ENCODE data around the gene GMDS. TPM values are rescaled to one million over a fixed set of nuclear protein-coding genes. Genes with fewer than 3 reads are reported as not detected.

The GMDS gene
- total and polyA plus RNA-seq, 2 donors (not counting 3 experiments of a cell fraction or from before 2014, with no cell fraction given), result 9.8 to 23.5 TPM

DNA sequence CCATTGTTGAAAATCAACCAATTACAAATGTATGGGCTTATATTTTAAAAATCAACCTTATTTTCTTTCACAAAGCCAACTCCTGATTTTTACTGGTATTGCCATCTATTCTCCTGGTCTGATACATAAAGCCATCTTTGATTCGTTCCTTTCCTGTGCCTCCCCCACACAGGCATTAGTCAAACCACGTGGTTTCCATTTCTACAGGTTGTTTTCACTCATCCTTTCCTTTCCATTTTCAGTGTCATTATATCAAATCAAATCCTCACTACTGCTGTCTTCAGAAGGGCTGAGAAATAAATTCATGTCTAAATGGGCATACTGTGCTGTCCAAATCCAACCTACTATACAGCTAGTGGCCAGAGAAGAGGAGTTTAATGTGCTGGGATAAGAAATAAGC is 354.4 kb downstream of the GMDS start:
- TF ChIP-seq POLR2AphosphoS5 (IDR thresholded peaks at IDR 0.05; ENCODE audit: insufficient read depth, low read depth, low read length), result no peak
- TF ChIP-seq MYC (IDR thresholded peaks at IDR 0.05; ENCODE audit: low read depth, low read length), result no peak
- TF ChIP-seq, protein P1, sequence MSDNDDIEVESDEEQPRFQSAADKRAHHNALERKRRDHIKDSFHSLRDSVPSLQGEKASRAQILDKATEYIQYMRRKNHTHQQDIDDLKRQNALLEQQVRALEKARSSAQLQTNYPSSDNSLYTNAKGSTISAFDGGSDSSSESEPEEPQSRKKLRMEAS (IDR thresholded peaks at IDR 0.05; ENCODE audit: insufficient read depth, insufficient read length), result no peak
- no peak for TF ChIP-seq EZH2 (IDR thresholded peaks at IDR 0.05; ENCODE audit: borderline replicate concordance, low read depth, low read length, severe bottlenecking)
- TF ChIP-seq FOS (IDR thresholded peaks at IDR 0.05; ENCODE audit: borderline replicate concordance, insufficient read depth, low read length), result no peak
- TF ChIP-seq JUN (IDR thresholded peaks at IDR 0.05; ENCODE audit: borderline replicate concordance, insufficient read depth, insufficient read length, low read depth), result no peak
- TF ChIP-seq, protein P2, sequence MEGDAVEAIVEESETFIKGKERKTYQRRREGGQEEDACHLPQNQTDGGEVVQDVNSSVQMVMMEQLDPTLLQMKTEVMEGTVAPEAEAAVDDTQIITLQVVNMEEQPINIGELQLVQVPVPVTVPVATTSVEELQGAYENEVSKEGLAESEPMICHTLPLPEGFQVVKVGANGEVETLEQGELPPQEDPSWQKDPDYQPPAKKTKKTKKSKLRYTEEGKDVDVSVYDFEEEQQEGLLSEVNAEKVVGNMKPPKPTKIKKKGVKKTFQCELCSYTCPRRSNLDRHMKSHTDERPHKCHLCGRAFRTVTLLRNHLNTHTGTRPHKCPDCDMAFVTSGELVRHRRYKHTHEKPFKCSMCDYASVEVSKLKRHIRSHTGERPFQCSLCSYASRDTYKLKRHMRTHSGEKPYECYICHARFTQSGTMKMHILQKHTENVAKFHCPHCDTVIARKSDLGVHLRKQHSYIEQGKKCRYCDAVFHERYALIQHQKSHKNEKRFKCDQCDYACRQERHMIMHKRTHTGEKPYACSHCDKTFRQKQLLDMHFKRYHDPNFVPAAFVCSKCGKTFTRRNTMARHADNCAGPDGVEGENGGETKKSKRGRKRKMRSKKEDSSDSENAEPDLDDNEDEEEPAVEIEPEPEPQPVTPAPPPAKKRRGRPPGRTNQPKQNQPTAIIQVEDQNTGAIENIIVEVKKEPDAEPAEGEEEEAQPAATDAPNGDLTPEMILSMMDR (IDR thresholded peaks at IDR 0.05; ENCODE audit: extremely low read depth in 1 of 2, insufficient read depth in 1 of 2, low read depth in 1 of 2, low read length in 2 of 2), result no peak
- no peak for TF ChIP-seq GATA2 (IDR thresholded peaks at IDR 0.05; ENCODE audit: insufficient read depth, insufficient read length, low read depth, low read length)
- no peak for TF ChIP-seq POLR2A (IDR thresholded peaks at IDR 0.05; ENCODE audit: low read depth, low read length)
- Histone ChIP-seq H3K9ac (replicated peaks; ENCODE audit: extremely low read depth, insufficient read depth, low read length) (no peak overlapping the region), H4K20me1 (replicated peaks; ENCODE audit: control insufficient read depth, extremely low read depth, insufficient read depth, low read length) (no peaks in the 10 kb centered on the region), H3K27ac (ENCODE audit: insufficient read depth, low read depth, low read length) (no peak overlapping the region), H3K9me1 (replicated peaks; ENCODE audit: control insufficient read depth, extremely low read depth, insufficient read depth, low read length) (no peaks in the 10 kb centered on the region), H3K27me3 (ENCODE audit: control insufficient read depth in 2 of 2, insufficient read depth in 2 of 2, low read length in 2 of 2) (no peaks in the 10 kb centered on the region), H3K4me3 (replicated peaks in 1 of 3; ENCODE audit: insufficient read depth in 1 of 3, low read depth in 1 of 3, low read length in 3 of 3) (no peak overlapping the region), H3K36me3 (ENCODE audit: control insufficient read depth in 2 of 2, extremely low read depth in 1 of 2, insufficient read depth in 2 of 2, low read length in 2 of 2) (no peaks in the 10 kb centered on the region), H3K4me2 (ENCODE audit: insufficient read depth, low read length) (no peak overlapping the region), H2AFZ (ENCODE audit: low read depth, low read length) (no peak overlapping the region), H3K79me2 (ENCODE audit: control insufficient read depth, insufficient read depth, low read length) (no peaks in the 10 kb centered on the region), H3K4me1 (ENCODE audit: control insufficient read depth, extremely low read depth, insufficient read depth, low read length) (peaks cover 2% of the 10 kb centered on the region), H3K9me3 (replicated peaks; ENCODE audit: control insufficient read depth, insufficient read depth, low read length) (no peaks in the 10 kb centered on the region)
- CTCF ChIA-PET, result no interaction called here
- dilution Hi-C loops (cut with MboI; ENCODE audit: extremely low pct_ligation_motif_present, low sequenced_read_pairs) (no loop called here), intact Hi-C loops (cut with micrococcal nuclease) (loop anchor here (5.0 kb wide), 1 partner anchor 211 kb away; no protein-coding TSS in a partner anchor)
- DNase-seq (ENCODE audit: low read depth, low spot score), result no peak
- no peak for FAIRE-seq
- no TSS peak for BruUV-seq (replicated peaks)
- POLR2A ChIA-PET, result no interaction called here

All from endothelial cell of umbilical vein (primary cell).